Measurements from ENCODE around the gene UACA.
"Not testable (repeated sequence)": the region's sequence is repeated elsewhere in the genome, so short reads cannot be mapped to it uniquely, and the experiment has no call there.

UACA gene

GRCh38 chr15:70704166-70704565 lies 59.2 kb downstream of the UACA start:
- no peak for DNase-seq

GRCh38 chr15:70703096-70703878 lies 60.1 kb downstream of the UACA start:
- DNase-seq = no peak

- no peak for DNase-seq
Observed at GRCh38 chr15:70702584-70702983, 60.8 kb downstream of the UACA start.

- no peak for DNase-seq
Observed at GRCh38 chr15:70701891-70702568, 61.3 kb downstream of the UACA start.

GRCh38 chr15:70701171-70701570 lies 62.2 kb downstream of the UACA start:
- DNase-seq = no peak

- no peak for DNase-seq
Observed at GRCh38 chr15:70699890-70700289, 63.5 kb downstream of the UACA start.

GRCh38 chr15:70698836-70699390 lies 64.4 kb downstream of the UACA start:
- no peak for DNase-seq

GRCh38 chr15:70698426-70698825 lies 64.9 kb downstream of the UACA start:
- DNase-seq = no peak

- DNase-seq = no peak
Observed at GRCh38 chr15:70690491-70691276, 72.7 kb downstream of the UACA start.

GRCh38 chr15:70690021-70690420 lies 73.3 kb downstream of the UACA start:
- no peak for DNase-seq

GRCh38 chr15:70687482-70687881 lies 75.9 kb downstream of the UACA start:
- DNase-seq = no peak

GRCh38 chr15:70680817-70681216 lies 82.5 kb downstream of the UACA start:
- no peak for DNase-seq

- no peak for DNase-seq
Observed at GRCh38 chr15:70679919-70680231, 83.5 kb downstream of the UACA start.

GRCh38 chr15:70672081-70672480 lies 91.3 kb downstream of the UACA start:
- no peak for DNase-seq

- DNase-seq = no peak
Observed at GRCh38 chr15:70670680-70671079, 92.7 kb downstream of the UACA start.

GRCh38 chr15:70669966-70670658 lies 93.2 kb downstream of the UACA start:
- no peak for DNase-seq

- no peak for DNase-seq
Observed at GRCh38 chr15:70669006-70669602, 94.3 kb downstream of the UACA start.

GRCh38 chr15:70665599-70665998 lies 97.8 kb downstream of the UACA start:
- no peak for DNase-seq

GRCh38 chr15:70664494-70664893 lies 98.9 kb downstream of the UACA start:
- DNase-seq = no peak

GRCh38 chr15:70663069-70663468 lies 100.3 kb downstream of the UACA start:
- DNase-seq = not testable (repeated sequence)

- DNase-seq = no peak
Observed at GRCh38 chr15:70659662-70660061, 103.7 kb downstream of the UACA start.

GRCh38 chr15:70658641-70659040 lies 104.7 kb downstream of the UACA start:
- no peak for DNase-seq

GRCh38 chr15:70653426-70653825 lies 109.9 kb downstream of the UACA start:
- DNase-seq = no peak
